SK-N-SH (cell line): ENCODE data around the gene AQP4. TPM values are rescaled to one million over a fixed set of nuclear protein-coding genes. Genes with fewer than 3 reads are reported as not detected.

Experiments used
- CTCF ChIA-PET: fragments of 300-600, 350-600 bp; formaldehyde crosslinking; extraction: SDS; loops from one replicate; lab custom pipeline; 2021; lab: Yijun Ruan, JAX
- POLR2A ChIA-PET: fragments of 350-600 bp; sonication (Branson Sonifier 250); formaldehyde crosslinking; extraction: SDS; loops from one replicate; lab custom pipeline; 2020; ENCODE audit warnings: antibody characterized with exemption, inconsistent platforms; lab: Yijun Ruan, JAX
- DNase-seq: peaks from one replicate; pipeline ENCODE4 v3.0.0; 2012
- H2AFZ ChIP-seq: fragments of 200-600 bp; sonication (generic); 2 replicates; pipeline ENCODE4 v1.8.1; 2016; ENCODE audit warnings: antibody characterized with exemption, mild to moderate bottlenecking, low read depth
- H3F3A ChIP-seq: fragments of 200-600 bp; sonication (generic); replicated peaks from 2 replicates; pipeline ENCODE3; 2016; ENCODE audit warnings: antibody characterized with exemption, mild to moderate bottlenecking; ENCODE audit not compliant: insufficient read depth
- H3K27ac ChIP-seq, 2 experiments: fragments of 200-500 bp in 1 of 2; fragments of 200-600 bp in 1 of 2; sonication (Bioruptor generic) in 1 of 2; sonication (generic), shearing (Covaris generic) in 1 of 2; 2 replicates each; pipeline versions ENCODE4 v1.5.1 to v1.6.1; 2014 to 2016; ENCODE audit warnings: low read depth in 2 of 2, inconsistent platforms in 1 of 2, low read length in 1 of 2, mild to moderate bottlenecking in 1 of 2, mixed read lengths in 1 of 2
- H3K27me3 ChIP-seq: fragments of 200-600 bp; sonication (generic), shearing (Covaris generic); 2 replicates; pipeline ENCODE4 v1.6.1; 2016; ENCODE audit warnings: mixed run types; ENCODE audit not compliant: insufficient read depth
- H3K36me3 ChIP-seq, 2 experiments: fragments of 200-500 bp in 1 of 2; fragments of 200-600 bp in 1 of 2; sonication (Bioruptor generic) in 1 of 2; sonication (generic) in 1 of 2; replicated peaks in 1 of 2; 2 replicates each; pipeline versions ENCODE3 to v1.5.1; 2014 to 2016; ENCODE audit warnings: low read length in 1 of 2, mild to moderate bottlenecking in 1 of 2; ENCODE audit not compliant: insufficient read depth in 2 of 2, control insufficient read depth in 1 of 2
- H3K4me1 ChIP-seq, 2 experiments: fragments of 200-500 bp in 1 of 2; fragments of 200-600 bp in 1 of 2; sonication (Bioruptor generic) in 1 of 2; sonication (generic), shearing (Covaris generic) in 1 of 2; 2 replicates each; pipeline versions ENCODE4 v1.5.1 to v1.6.1; 2014 to 2016; ENCODE audit warnings: low read depth in 1 of 2, low read length in 1 of 2, mixed run types in 1 of 2; ENCODE audit not compliant: insufficient read depth in 2 of 2, control insufficient read depth in 1 of 2
- H3K4me2 ChIP-seq: fragments of 200-600 bp; sonication (generic), shearing (Covaris generic); 2 replicates; pipeline ENCODE4 v1.6.1; 2017; ENCODE audit warnings: mixed run types
- H3K4me3 ChIP-seq, 2 experiments: fragments of 200-500 bp in 1 of 2; fragments of 200-600 bp in 1 of 2; sonication (Bioruptor generic) in 1 of 2; sonication (generic), shearing (Covaris generic) in 1 of 2; 2 replicates each; pipeline versions ENCODE4 v1.5.1 to v1.8.1; 2014 to 2016; ENCODE audit warnings: low read depth in 2 of 2, inconsistent platforms in 1 of 2, low read length in 1 of 2, mild to moderate bottlenecking in 1 of 2, mixed read lengths in 1 of 2, moderate library complexity in 1 of 2
- H3K79me2 ChIP-seq: fragments of 200-600 bp; sonication (generic); 2 replicates; pipeline ENCODE4 v1.8.1; 2017; ENCODE audit warnings: mild to moderate bottlenecking; ENCODE audit not compliant: insufficient read depth
- H3K9ac ChIP-seq: fragments of 200-600 bp; sonication (generic); 2 replicates; pipeline ENCODE4 v1.6.1; 2017; ENCODE audit warnings: mixed run types
- H3K9me2 ChIP-seq: fragments of 200-600 bp; sonication (generic); 2 replicates; pipeline ENCODE4 v1.6.1; 2017; ENCODE audit warnings: mixed run types
- H3K9me3 ChIP-seq: fragments of 200-600 bp; sonication (generic); 2 replicates; pipeline ENCODE4 v1.6.1; 2017; ENCODE audit warnings: mixed run types, mild to moderate bottlenecking, moderate library complexity
- H4K20me1 ChIP-seq: fragments of 200-600 bp; sonication (generic); 2 replicates; pipeline ENCODE4 v1.6.1; 2017; ENCODE audit warnings: mild to moderate bottlenecking, mixed run types; ENCODE audit not compliant: insufficient read depth
- GABPA ChIP-seq: IDR thresholded peaks from 2 replicates; pipeline ENCODE4 v1.4.0; 2012; ENCODE audit warnings: low read depth, mild to moderate bottlenecking
- WGBS: methylation state at CpG from one replicate; pipeline ENCODE4 v1.1.6; 2017; ENCODE audit warnings: low lambda C conversion rate; 5-methylcytosine and 5-hydroxymethylcytosine counted together
- polyA plus RNA-seq, 3 experiments: library from polyadenylated mRNA; depleted of rRNA; stranded (reverse); fragments of >200 nt; gene quantifications; 2 replicates each; pipeline ENCODE4 v1.2.3, GENCODE V29; 2012

The AQP4 gene
- polyA plus RNA-seq, 1 of the 3 experiments (the other 2 are of a cell fraction): not detected

GRCh38 chr18:26802330-26803200 is 62.9 kb downstream of the AQP4 start:
- Histone ChIP-seq H2AFZ (no peak overlapping the region), H3K4me2 (no peak overlapping the region), H3K9me3 (no peaks in the 10 kb centered on the region), H3K4me3 (no peak overlapping the region), H3K36me3 (no peaks in the 10 kb centered on the region), H3K79me2 (no peaks in the 10 kb centered on the region), H3K4me1 (peaks cover 0 to 6% of the 10 kb centered on the region in 2 experiments; a peak in 2 of 4 replicates), H3K9ac (no peak overlapping the region), H3K9me2 (no peaks in the 10 kb centered on the region), H3K27me3 (no peaks in the 10 kb centered on the region), H3F3A (no peaks in the 10 kb centered on the region), H4K20me1 (no peaks in the 10 kb centered on the region)
- peak; percentile 6 for DNase-seq
- 56% methylated on average over 3 of the region's 4 CpGs for WGBS
- POLR2A ChIA-PET: no interaction called here
- TF ChIP-seq GABPA: no peak
- TF ChIP-seq, all 33 proteins: peak for 0
- CTCF ChIA-PET: interaction anchor here (1.5 to 2.9 kb wide), 3 partner anchors 17 to 203 kb away, joined by 4 to 11 read pairs (median 7); no protein-coding TSS in a partner anchor
- H3K27ac ChIP-seq: no peak overlapping the region; a peak in 1 of 4 replicates
